ENCODE measurements around the gene PLA1A.
"Not testable (repeated sequence)": the region's sequence is repeated elsewhere in the genome, so short reads cannot be mapped to it uniquely, and the experiment has no call there.

The PLA1A gene

GRCh38 chr3:119589102-119589773 lies 8.4 kb upstream of the PLA1A start:
- Mint-ChIP-seq H3K36me3 (ENCODE audit: low read depth) (peaks cover 16% of the 10 kb centered on the region), H3K27me3 (peaks cover 22% of the 10 kb centered on the region), H3K27ac (peak overlapping the region; percentile 34), H3K4me1 (ENCODE audit: low read depth) (peaks cover 33% of the 10 kb centered on the region), H3K9me3 (no peaks in the 10 kb centered on the region), H3K4me3 (no peak overlapping the region)

GRCh38 chr3:119590706-119591105 lies 7.0 kb upstream of the PLA1A start:
- Mint-ChIP-seq H3K27ac (no peak overlapping the region), H3K27me3 (peaks cover 22% of the 10 kb centered on the region), H3K36me3 (ENCODE audit: low read depth) (peaks cover 16% of the 10 kb centered on the region), H3K4me3 (no peak overlapping the region), H3K9me3 (no peaks in the 10 kb centered on the region), H3K4me1 (ENCODE audit: low read depth) (peaks cover 34% of the 10 kb centered on the region)

- Mint-ChIP-seq H3K36me3 (ENCODE audit: low read depth) (peaks cover 12% of the 10 kb centered on the region), H3K27ac (no peak overlapping the region)
Measured at GRCh38 chr3:119592861-119593260, 4.8 kb upstream of the PLA1A start.

GRCh38 chr3:119594066-119594465 lies 3.6 kb upstream of the PLA1A start:
- H3K36me3 Mint-ChIP-seq (ENCODE audit: low read depth) = peaks cover 9% of the 10 kb centered on the region
- H3K4me1 Mint-ChIP-seq (ENCODE audit: low read depth) = peaks cover 30% of the 10 kb centered on the region
- peaks cover 18% of the 10 kb centered on the region for H3K27me3 Mint-ChIP-seq
- no peaks in the 10 kb centered on the region for H3K9me3 Mint-ChIP-seq
- H3K27ac Mint-ChIP-seq = no peak overlapping the region
- H3K4me3 Mint-ChIP-seq = no peak overlapping the region

More at GRCh38 chr3:119592861-119593260, 4.8 kb upstream of the PLA1A start:
- Mint-ChIP-seq H3K4me3 (no peak overlapping the region), H3K4me1 (ENCODE audit: low read depth) (peaks cover 35% of the 10 kb centered on the region), H3K27me3 (peaks cover 22% of the 10 kb centered on the region), H3K9me3 (no peaks in the 10 kb centered on the region)

GRCh38 chr3:119594929-119595328 lies 2.8 kb upstream of the PLA1A start:
- peaks cover 30% of the 10 kb centered on the region for H3K4me1 Mint-ChIP-seq (ENCODE audit: low read depth)
- H3K9me3 Mint-ChIP-seq; H3K27ac Mint-ChIP-seq; H3K36me3 Mint-ChIP-seq (ENCODE audit: low read depth); H3K4me3 Mint-ChIP-seq: not testable (repeated sequence)
- peaks cover 12% of the 10 kb centered on the region for H3K27me3 Mint-ChIP-seq

GRCh38 chr3:119595639-119596334 lies 1.9 kb upstream of the PLA1A start:
- Mint-ChIP-seq H3K4me1 (ENCODE audit: low read depth) (peaks cover 38% of the 10 kb centered on the region), H3K27ac (no peak overlapping the region), H3K4me3 (no peak overlapping the region), H3K9me3 (no peaks in the 10 kb centered on the region), H3K36me3 (ENCODE audit: low read depth) (no peaks in the 10 kb centered on the region), H3K27me3 (peaks cover 5% of the 10 kb centered on the region)

GRCh38 chr3:119596398-119596797 lies 1.3 kb upstream of the PLA1A start:
- peaks cover 44% of the 10 kb centered on the region for H3K4me1 Mint-ChIP-seq (ENCODE audit: low read depth)
- no peak overlapping the region for H3K27ac Mint-ChIP-seq
- no peak overlapping the region for H3K4me3 Mint-ChIP-seq
- no peaks in the 10 kb centered on the region for H3K36me3 Mint-ChIP-seq (ENCODE audit: low read depth)
- no peaks in the 10 kb centered on the region for H3K9me3 Mint-ChIP-seq
- peaks cover 4% of the 10 kb centered on the region for H3K27me3 Mint-ChIP-seq

GRCh38 chr3:119598410-119599098 lies 869 bp downstream of the PLA1A start:
- Mint-ChIP-seq H3K9me3 (no peaks in the 10 kb centered on the region), H3K27ac (peak overlapping the region; percentile 6), H3K36me3 (ENCODE audit: low read depth) (no peaks in the 10 kb centered on the region), H3K4me3 (no peak overlapping the region), H3K4me1 (ENCODE audit: low read depth) (peaks cover 46% of the 10 kb centered on the region), H3K27me3 (no peaks in the 10 kb centered on the region)

GRCh38 chr3:119599558-119600174 lies 2.0 kb downstream of the PLA1A start:
- Mint-ChIP-seq H3K27ac (peak overlapping the region; percentile 49), H3K4me3 (no peak overlapping the region), H3K9me3 (no peaks in the 10 kb centered on the region), H3K27me3 (no peaks in the 10 kb centered on the region), H3K36me3 (ENCODE audit: low read depth) (no peaks in the 10 kb centered on the region), H3K4me1 (ENCODE audit: low read depth) (peaks cover 46% of the 10 kb centered on the region)

- Mint-ChIP-seq H3K27me3 (no peaks in the 10 kb centered on the region), H3K4me1 (ENCODE audit: low read depth) (peaks cover 50% of the 10 kb centered on the region), H3K4me3 (no peak overlapping the region), H3K36me3 (ENCODE audit: low read depth) (no peaks in the 10 kb centered on the region), H3K27ac (peak overlapping the region; percentile 77), H3K9me3 (no peaks in the 10 kb centered on the region)
Measured at GRCh38 chr3:119600732-119601131, 3.0 kb downstream of the PLA1A start.

- H3K36me3 Mint-ChIP-seq (ENCODE audit: low read depth) = no peaks in the 10 kb centered on the region
- peak overlapping the region; percentile 77 for H3K27ac Mint-ChIP-seq
- H3K4me3 Mint-ChIP-seq = no peak overlapping the region
- peaks cover 45% of the 10 kb centered on the region for H3K4me1 Mint-ChIP-seq (ENCODE audit: low read depth)
- H3K27me3 Mint-ChIP-seq = no peaks in the 10 kb centered on the region
- no peaks in the 10 kb centered on the region for H3K9me3 Mint-ChIP-seq
Measured at GRCh38 chr3:119601154-119601553, 3.5 kb downstream of the PLA1A start.

GRCh38 chr3:119602676-119603075 lies 5.0 kb downstream of the PLA1A start:
- no peaks in the 10 kb centered on the region for H3K36me3 Mint-ChIP-seq (ENCODE audit: low read depth)
- H3K27me3 Mint-ChIP-seq = no peaks in the 10 kb centered on the region
- peaks cover 35% of the 10 kb centered on the region for H3K4me1 Mint-ChIP-seq (ENCODE audit: low read depth)
- no peaks in the 10 kb centered on the region for H3K9me3 Mint-ChIP-seq
- H3K4me3 Mint-ChIP-seq = no peak overlapping the region
- no peak overlapping the region for H3K27ac Mint-ChIP-seq

- H3K4me3 Mint-ChIP-seq = no peak overlapping the region
- no peaks in the 10 kb centered on the region for H3K36me3 Mint-ChIP-seq (ENCODE audit: low read depth)
- H3K27ac Mint-ChIP-seq = no peak overlapping the region
- peaks cover 11% of the 10 kb centered on the region for H3K27me3 Mint-ChIP-seq
- peaks cover 21% of the 10 kb centered on the region for H3K4me1 Mint-ChIP-seq (ENCODE audit: low read depth)
- H3K9me3 Mint-ChIP-seq = no peaks in the 10 kb centered on the region
Measured at GRCh38 chr3:119604878-119605277, 7.2 kb downstream of the PLA1A start.

GRCh38 chr3:119608405-119609000 lies 10.8 kb downstream of the PLA1A start:
- H3K27ac Mint-ChIP-seq = no peak overlapping the region
- H3K4me3 Mint-ChIP-seq = no peak overlapping the region
- H3K9me3 Mint-ChIP-seq = no peaks in the 10 kb centered on the region
- peaks cover 4% of the 10 kb centered on the region for H3K4me1 Mint-ChIP-seq (ENCODE audit: low read depth)
- no peaks in the 10 kb centered on the region for H3K36me3 Mint-ChIP-seq (ENCODE audit: low read depth)
- peaks cover 23% of the 10 kb centered on the region for H3K27me3 Mint-ChIP-seq

Data from stimulated activated naive CD8-positive, alpha-beta T cell treated with anti-CD3 and anti-CD28 coated beads, Interleukin-15, Interleukin-2, amounts not matched to agents 100 ng/mL and 50 ng/mL, for 24 hours (primary cell).